NCI-H82 treated with DMSO at 0.1 percent for 48 hours (cell line): ENCODE data around the gene ZDHHC14.
"Not testable (repeated sequence)": the region's sequence is repeated elsewhere in the genome, so short reads cannot be mapped to it uniquely, and the experiment has no call there.

Experiments
- DNase-seq: peaks from one replicate; lab custom pipeline; 2025; ENCODE audit not compliant: unreplicated experiment; lab: John Stamatoyannopoulos, UW

ZDHHC14 gene

GRCh38 chr6:157548635-157549467, 167.9 kb downstream of the ZDHHC14 start:
- no peak for DNase-seq

GRCh38 chr6:157549468-157549745, 168.4 kb downstream of the ZDHHC14 start:
- DNase-seq = no peak

GRCh38 chr6:157550114-157550989, 169.4 kb downstream of the ZDHHC14 start:
- no peak for DNase-seq

- no peak for DNase-seq
Measured at GRCh38 chr6:157551041-157551832, 170.2 kb downstream of the ZDHHC14 start.

- no peak for DNase-seq
Measured at GRCh38 chr6:157552081-157552747, 171.2 kb downstream of the ZDHHC14 start.

GRCh38 chr6:157552820-157553485, 172.0 kb downstream of the ZDHHC14 start:
- no peak for DNase-seq

- DNase-seq = no peak
Measured at GRCh38 chr6:157554747-157555146, 173.8 kb downstream of the ZDHHC14 start.

- peak; percentile 57 for DNase-seq
Measured at GRCh38 chr6:157555455-157556143, 174.6 kb downstream of the ZDHHC14 start.

- DNase-seq = no peak
Measured at GRCh38 chr6:157556144-157556645, 175.2 kb downstream of the ZDHHC14 start.

- no peak for DNase-seq
Measured at GRCh38 chr6:157556671-157557430, 175.9 kb downstream of the ZDHHC14 start.

GRCh38 chr6:157557559-157557958, 176.6 kb downstream of the ZDHHC14 start:
- DNase-seq = no peak

- DNase-seq = no peak
Measured at GRCh38 chr6:157558049-157558448, 177.1 kb downstream of the ZDHHC14 start.

GRCh38 chr6:157558487-157559200, 177.7 kb downstream of the ZDHHC14 start:
- DNase-seq = no peak

- DNase-seq = no peak
Measured at GRCh38 chr6:157559201-157559756, 178.3 kb downstream of the ZDHHC14 start.

GRCh38 chr6:157560063-157560462, 179.1 kb downstream of the ZDHHC14 start:
- DNase-seq = not testable (repeated sequence)

- no peak for DNase-seq
Measured at GRCh38 chr6:157560691-157561413, 179.9 kb downstream of the ZDHHC14 start.

- no peak for DNase-seq
Measured at GRCh38 chr6:157561414-157561790, 180.4 kb downstream of the ZDHHC14 start.
